ENCODE data around the gene CLCN6.

Gene CLCN6

GRCh38 chr1:11823366-11824137 lies 17.6 kb downstream of the CLCN6 start:
- in situ Hi-C loops (cut with MboI; ENCODE audit: low sequenced_read_pairs), result no loop called here

GRCh38 chr1:11825131-11825530 lies 19.1 kb downstream of the CLCN6 start:
- in situ Hi-C loops (cut with MboI; ENCODE audit: low sequenced_read_pairs), result no loop called here

- in situ Hi-C loops (cut with MboI; ENCODE audit: low sequenced_read_pairs), result no loop called here
Observed at GRCh38 chr1:11826946-11827345, 21.0 kb downstream of the CLCN6 start.

GRCh38 chr1:11828511-11828910 lies 22.5 kb downstream of the CLCN6 start:
- in situ Hi-C loops (cut with MboI; ENCODE audit: low sequenced_read_pairs), result no loop called here

GRCh38 chr1:11831945-11832725 lies 26.1 kb downstream of the CLCN6 start:
- in situ Hi-C loops (cut with MboI; ENCODE audit: low sequenced_read_pairs), result no loop called here

- in situ Hi-C loops (cut with MboI; ENCODE audit: low sequenced_read_pairs), result no loop called here
Observed at GRCh38 chr1:11833497-11833896, 27.5 kb downstream of the CLCN6 start.

GRCh38 chr1:11833900-11834299 lies 27.9 kb downstream of the CLCN6 start:
- in situ Hi-C loops (cut with MboI; ENCODE audit: low sequenced_read_pairs), result no loop called here

GRCh38 chr1:11835441-11836225 lies 29.6 kb downstream of the CLCN6 start:
- in situ Hi-C loops (cut with MboI; ENCODE audit: low sequenced_read_pairs), result no loop called here

GRCh38 chr1:11836955-11837766 lies 31.2 kb downstream of the CLCN6 start:
- in situ Hi-C loops (cut with MboI; ENCODE audit: low sequenced_read_pairs), result no loop called here

- in situ Hi-C loops (cut with MboI; ENCODE audit: low sequenced_read_pairs), result no loop called here
Observed at GRCh38 chr1:11837767-11838348, 31.9 kb downstream of the CLCN6 start.

GRCh38 chr1:11838349-11839272 lies 32.6 kb downstream of the CLCN6 start:
- in situ Hi-C loops (cut with MboI; ENCODE audit: low sequenced_read_pairs), result no loop called here

GRCh38 chr1:11839727-11840705 lies 34.0 kb downstream of the CLCN6 start:
- in situ Hi-C loops (cut with MboI; ENCODE audit: low sequenced_read_pairs), result loop anchor here (5.0 kb wide), 1 partner anchor 57 kb away; no protein-coding TSS in a partner anchor

GRCh38 chr1:11841245-11842153 lies 35.5 kb downstream of the CLCN6 start:
- in situ Hi-C loops (cut with MboI; ENCODE audit: low sequenced_read_pairs), result loop anchor here (5.0 kb wide), 1 partner anchor 56 kb away; no protein-coding TSS in a partner anchor

- in situ Hi-C loops (cut with MboI; ENCODE audit: low sequenced_read_pairs), result loop anchor here (5.0 kb wide), 1 partner anchor 55 kb away; no protein-coding TSS in a partner anchor
Observed at GRCh38 chr1:11842154-11843041, 36.4 kb downstream of the CLCN6 start.

- in situ Hi-C loops (cut with MboI; ENCODE audit: low sequenced_read_pairs), result no loop called here
Observed at GRCh38 chr1:11845641-11846335, 39.8 kb downstream of the CLCN6 start.
